GM11168 (cell line): ENCODE measurements around the gene SLC39A11.

Source experiments
- in situ Hi-C: fragments of 300-500 bp; cut with MboI; formaldehyde crosslinking; loops from one replicate; pipeline ENCODE4 v1.12.0; 2022; ENCODE audit warnings: low sequenced_read_pairs; ENCODE audit not compliant: unreplicated experiment

The SLC39A11 gene

GRCh38 chr17:72737151-72737690 lies 355.3 kb downstream of the SLC39A11 start:
- in situ Hi-C loops = loop anchor here (25.0 kb wide), 2 partner anchors 450 to 625 kb away; partner anchors contain the start of gene COG1

GRCh38 chr17:72735592-72735991 lies 356.9 kb downstream of the SLC39A11 start:
- in situ Hi-C loops = loop anchor here (25.0 kb wide), 2 partner anchors 452 to 627 kb away; partner anchors contain the start of gene COG1

- in situ Hi-C loops = loop anchor here (25.0 kb wide), 2 partner anchors 452 to 627 kb away; partner anchors contain the start of gene COG1
Measured at GRCh38 chr17:72735048-72735447, 357.4 kb downstream of the SLC39A11 start.

GRCh38 chr17:72734613-72735012 lies 357.9 kb downstream of the SLC39A11 start:
- in situ Hi-C loops = loop anchor here (25.0 kb wide), 2 partner anchors 453 to 628 kb away; partner anchors contain the start of gene COG1

GRCh38 chr17:72733619-72734282 lies 358.7 kb downstream of the SLC39A11 start:
- in situ Hi-C loops = loop anchor here (25.0 kb wide), 2 partner anchors 454 to 629 kb away; partner anchors contain the start of gene COG1

- in situ Hi-C loops = loop anchor here (25.0 kb wide), 2 partner anchors 454 to 629 kb away; partner anchors contain the start of gene COG1
Measured at GRCh38 chr17:72732893-72733618, 359.4 kb downstream of the SLC39A11 start.

GRCh38 chr17:72730077-72730476 lies 362.4 kb downstream of the SLC39A11 start:
- in situ Hi-C loops = loop anchor here (25.0 kb wide), 2 partner anchors 457 to 632 kb away; partner anchors contain the start of gene COG1

GRCh38 chr17:72726936-72727335 lies 365.6 kb downstream of the SLC39A11 start:
- in situ Hi-C loops = loop anchor here (25.0 kb wide), 2 partner anchors 460 to 635 kb away; partner anchors contain the start of gene COG1

GRCh38 chr17:72725433-72726068 lies 366.9 kb downstream of the SLC39A11 start:
- in situ Hi-C loops = loop anchor here (25.0 kb wide), 2 partner anchors 462 to 637 kb away; partner anchors contain the start of gene COG1

GRCh38 chr17:72724267-72724666 lies 368.2 kb downstream of the SLC39A11 start:
- in situ Hi-C loops = no loop called here

- in situ Hi-C loops = no loop called here
Measured at GRCh38 chr17:72723711-72724110, 368.8 kb downstream of the SLC39A11 start.

GRCh38 chr17:72720494-72720825 lies 372.0 kb downstream of the SLC39A11 start:
- in situ Hi-C loops = no loop called here

- in situ Hi-C loops = no loop called here
Measured at GRCh38 chr17:72719578-72720493, 372.7 kb downstream of the SLC39A11 start.

GRCh38 chr17:72719206-72719577 lies 373.3 kb downstream of the SLC39A11 start:
- in situ Hi-C loops = no loop called here

- in situ Hi-C loops = no loop called here
Measured at GRCh38 chr17:72717676-72718075, 374.8 kb downstream of the SLC39A11 start.

- in situ Hi-C loops = no loop called here
Measured at GRCh38 chr17:72717276-72717675, 375.2 kb downstream of the SLC39A11 start.

- in situ Hi-C loops = no loop called here
Measured at GRCh38 chr17:72715906-72716572, 376.4 kb downstream of the SLC39A11 start.

- in situ Hi-C loops = no loop called here
Measured at GRCh38 chr17:72714357-72714966, 378.0 kb downstream of the SLC39A11 start.
